WTC11 (cell line): Measurements from ENCODE around the gene SUPT3H. TPM values are rescaled to one million over a fixed set of nuclear protein-coding genes. Genes with fewer than 3 reads are reported as not detected.

Source experiments
- ATAC-seq: fragments of 200-7000 bp; cut with Tn5 transposase; 2 replicates; pipeline ENCODE4 v1.10.0; 2021; ENCODE audit warnings: mild to moderate bottlenecking, moderate library complexity
- CTCF ChIA-PET: fragments of 300-600 bp; sonication (Branson Sonifier 250); formaldehyde crosslinking; loops from one replicate; lab custom pipeline; 2021; ENCODE audit warnings: antibody characterized with exemption; lab: Charles Lee
- POLR2A ChIA-PET: fragments of 350-600 bp; sonication (Branson Sonifier 250); formaldehyde crosslinking; loops from one replicate; lab custom pipeline; 2021; ENCODE audit warnings: antibody characterized with exemption; lab: Charles Lee
- DNase-seq: peaks from one replicate; pipeline ENCODE4 v3.0.0; 2021; ENCODE audit warnings: low spot score
- H3K27ac Mint-ChIP-seq: 2 replicates; pipeline ENCODE4 v1.8.0; 2021; ENCODE audit warnings: mixed read lengths
- H3K27me3 Mint-ChIP-seq: 2 replicates; pipeline ENCODE4 v1.8.0; 2021; ENCODE audit warnings: low read depth, mild to moderate bottlenecking, moderate library complexity, mixed read lengths
- H3K36me3 Mint-ChIP-seq: 2 replicates; pipeline ENCODE4 v1.8.0; 2021; ENCODE audit warnings: mixed read lengths
- H3K4me1 Mint-ChIP-seq: 2 replicates; pipeline ENCODE4 v1.8.0; 2022; ENCODE audit warnings: mixed read lengths
- H3K4me3 Mint-ChIP-seq: 2 replicates; pipeline ENCODE4 v1.8.0; 2021; ENCODE audit warnings: mild to moderate bottlenecking, moderate library complexity, mixed read lengths
- H3K9me3 Mint-ChIP-seq: 2 replicates; pipeline ENCODE4 v1.8.0; 2021; ENCODE audit warnings: mixed read lengths
- ATF1 ChIP-seq: sonication (generic); formaldehyde crosslinking; IDR thresholded peaks from 2 replicates; pipeline ENCODE4 v1.8.1; 2023; ENCODE audit warnings: mild to moderate bottlenecking, moderate library complexity, missing genetic modification reagents
- ELF4 ChIP-seq: sonication (generic); formaldehyde crosslinking; IDR thresholded peaks from 2 replicates; pipeline ENCODE4 v1.8.1; 2022; ENCODE audit warnings: low read depth, mild to moderate bottlenecking, moderate library complexity, missing genetic modification reagents
- ESRRA ChIP-seq: sonication (generic); formaldehyde crosslinking; IDR thresholded peaks from 2 replicates; pipeline ENCODE4 v1.8.1; 2022; ENCODE audit warnings: mild to moderate bottlenecking, missing genetic modification reagents, borderline replicate concordance
- GABPB1 ChIP-seq: sonication (generic); formaldehyde crosslinking; IDR thresholded peaks from 2 replicates; pipeline ENCODE4 v1.8.1; 2023; ENCODE audit warnings: mild to moderate bottlenecking, missing genetic modification reagents
- GRHL2 ChIP-seq: fragments of 250-450 bp; sonication (Bioruptor Pico); IDR thresholded peaks from 2 replicates; pipeline ENCODE4 v1.8.0; 2022; ENCODE audit warnings: mild to moderate bottlenecking, moderate library complexity; ENCODE audit not compliant: insufficient replicate concordance, severe bottlenecking
- JAZF1 ChIP-seq: fragments of 250-450 bp; sonication (Bioruptor Pico); IDR thresholded peaks from 2 replicates; pipeline ENCODE4 v1.9.0; 2021; ENCODE audit warnings: moderate library complexity, mild to moderate bottlenecking, inconsistent platforms
- NFE2L1 ChIP-seq: sonication (generic); formaldehyde crosslinking; IDR thresholded peaks from 2 replicates; pipeline ENCODE4 v1.8.1; 2023; ENCODE audit warnings: missing genetic modification reagents
- NFYB ChIP-seq: sonication (generic); formaldehyde crosslinking; conservative IDR thresholded peaks from 2 replicates; pipeline ENCODE4 v1.8.0; 2022; ENCODE audit warnings: low read depth, missing genetic modification reagents
- RELA ChIP-seq: sonication (generic); formaldehyde crosslinking; IDR thresholded peaks from 2 replicates; pipeline ENCODE4 v1.8.1; 2022; ENCODE audit warnings: missing genetic modification reagents, mild to moderate bottlenecking, borderline replicate concordance
- SMAD4 ChIP-seq: sonication (generic); formaldehyde crosslinking; IDR thresholded peaks from 2 replicates; pipeline ENCODE4 v1.8.0; 2022; ENCODE audit warnings: mild to moderate bottlenecking, missing genetic modification reagents
- TEAD1 ChIP-seq: sonication (generic); formaldehyde crosslinking; IDR thresholded peaks from 2 replicates; pipeline ENCODE4 v1.8.0; 2022; ENCODE audit warnings: mild to moderate bottlenecking, missing genetic modification reagents
- TP53 ChIP-seq: sonication (generic); formaldehyde crosslinking; IDR thresholded peaks from 2 replicates; pipeline ENCODE4 v1.8.1; 2023; ENCODE audit warnings: mild to moderate bottlenecking, missing genetic modification reagents
- total RNA-seq: library from RNA; stranded (reverse); gene quantifications from 3 replicates; pipeline ENCODE4 v1.2.3, GENCODE V29; 2021
- TF ChIP-seq, protein P1 (sequence below): sonication (generic); formaldehyde crosslinking; IDR thresholded peaks from 2 replicates; pipeline ENCODE4 v1.8.1; 2023; ENCODE audit warnings: mild to moderate bottlenecking, missing genetic modification reagents
- TF ChIP-seq, protein P2 (sequence below): fragments of 250-450 bp; sonication (Bioruptor Pico); IDR thresholded peaks from 2 replicates; pipeline ENCODE4 v1.8.0; 2021; ENCODE audit warnings: mild to moderate bottlenecking
- TF ChIP-seq, protein P3 (sequence below): fragments of 250-450 bp; sonication (Bioruptor Pico); IDR thresholded peaks from 2 replicates; pipeline ENCODE4 v1.9.0; 2021; ENCODE audit warnings: mild to moderate bottlenecking, borderline replicate concordance
- TF ChIP-seq, protein P4 (sequence below): sonication (generic); formaldehyde crosslinking; IDR thresholded peaks from 2 replicates; pipeline ENCODE4 v1.8.0; 2022; ENCODE audit warnings: missing genetic modification reagents
- TF ChIP-seq, protein P5 (sequence below): sonication (generic); formaldehyde crosslinking; IDR thresholded peaks from 2 replicates; pipeline ENCODE4 v1.8.0; 2022; ENCODE audit warnings: mild to moderate bottlenecking, missing genetic modification reagents
- TF ChIP-seq, protein P6 (sequence below): sonication (generic); formaldehyde crosslinking; IDR thresholded peaks from 2 replicates; pipeline ENCODE4 v1.8.1; 2023; ENCODE audit warnings: mild to moderate bottlenecking, missing genetic modification reagents, moderate library complexity
- TF ChIP-seq, protein P7 (sequence below): sonication (generic); formaldehyde crosslinking; IDR thresholded peaks from 2 replicates; pipeline ENCODE4 v1.8.1; 2023; ENCODE audit warnings: mild to moderate bottlenecking, missing genetic modification reagents, moderate library complexity
- TF ChIP-seq, protein P8 (sequence below): sonication (generic); formaldehyde crosslinking; IDR thresholded peaks from 2 replicates; pipeline ENCODE4 v1.8.1; 2022; ENCODE audit warnings: mild to moderate bottlenecking, moderate library complexity, missing genetic modification reagents

SUPT3H gene
- total RNA-seq, 1 experiment from 2014 or later, result 15.3 TPM

DNA sequence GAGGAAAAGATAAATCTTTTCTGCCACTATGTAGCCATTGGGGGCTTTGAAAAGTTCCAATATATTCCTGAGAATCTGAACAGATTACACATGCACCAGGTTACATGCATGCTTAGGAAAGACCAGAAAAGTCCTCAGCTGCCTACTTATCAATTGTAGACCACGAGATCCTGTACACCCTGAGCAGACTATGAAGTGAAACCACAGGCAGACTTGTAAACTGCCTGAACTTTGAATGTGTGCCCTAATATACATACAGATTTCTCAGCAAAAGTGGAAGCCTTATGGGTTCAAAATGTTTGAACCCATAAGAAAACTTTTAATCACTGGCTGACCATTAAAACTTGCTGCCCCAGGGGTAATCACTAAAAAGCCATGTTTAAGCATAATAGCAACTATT lies 323.1 kb downstream of the SUPT3H start:
- DNase-seq (no peak), ATAC-seq (no peak)
- H3K36me3 Mint-ChIP-seq, result no peaks in the 10 kb centered on the region
- ChIA-PET POLR2A (no interaction called here), CTCF (no interaction called here)
- H3K9me3 Mint-ChIP-seq, result peaks cover under 1% of the 10 kb centered on the region; the same call in 1 of the 2 replicates
- H3K27me3 Mint-ChIP-seq, result no peaks in the 10 kb centered on the region
- no peak overlapping the region for H3K27ac Mint-ChIP-seq
- TF ChIP-seq NFE2L1 (CRISPR knock-in tag), result no peak
- no peak for TF ChIP-seq ATF1 (CRISPR knock-in tag)
- TF ChIP-seq, protein P1, sequence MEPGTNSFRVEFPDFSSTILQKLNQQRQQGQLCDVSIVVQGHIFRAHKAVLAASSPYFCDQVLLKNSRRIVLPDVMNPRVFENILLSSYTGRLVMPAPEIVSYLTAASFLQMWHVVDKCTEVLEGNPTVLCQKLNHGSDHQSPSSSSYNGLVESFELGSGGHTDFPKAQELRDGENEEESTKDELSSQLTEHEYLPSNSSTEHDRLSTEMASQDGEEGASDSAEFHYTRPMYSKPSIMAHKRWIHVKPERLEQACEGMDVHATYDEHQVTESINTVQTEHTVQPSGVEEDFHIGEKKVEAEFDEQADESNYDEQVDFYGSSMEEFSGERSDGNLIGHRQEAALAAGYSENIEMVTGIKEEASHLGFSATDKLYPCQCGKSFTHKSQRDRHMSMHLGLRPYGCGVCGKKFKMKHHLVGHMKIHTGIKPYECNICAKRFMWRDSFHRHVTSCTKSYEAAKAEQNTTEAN (CRISPR knock-in tag), result no peak
- no peak for TF ChIP-seq TP53 (CRISPR knock-in tag)
- TF ChIP-seq, protein P2, sequence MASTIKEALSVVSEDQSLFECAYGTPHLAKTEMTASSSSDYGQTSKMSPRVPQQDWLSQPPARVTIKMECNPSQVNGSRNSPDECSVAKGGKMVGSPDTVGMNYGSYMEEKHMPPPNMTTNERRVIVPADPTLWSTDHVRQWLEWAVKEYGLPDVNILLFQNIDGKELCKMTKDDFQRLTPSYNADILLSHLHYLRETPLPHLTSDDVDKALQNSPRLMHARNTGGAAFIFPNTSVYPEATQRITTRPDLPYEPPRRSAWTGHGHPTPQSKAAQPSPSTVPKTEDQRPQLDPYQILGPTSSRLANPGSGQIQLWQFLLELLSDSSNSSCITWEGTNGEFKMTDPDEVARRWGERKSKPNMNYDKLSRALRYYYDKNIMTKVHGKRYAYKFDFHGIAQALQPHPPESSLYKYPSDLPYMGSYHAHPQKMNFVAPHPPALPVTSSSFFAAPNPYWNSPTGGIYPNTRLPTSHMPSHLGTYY (CRISPR knock-in tag), result no peak
- TF ChIP-seq, protein P3, sequence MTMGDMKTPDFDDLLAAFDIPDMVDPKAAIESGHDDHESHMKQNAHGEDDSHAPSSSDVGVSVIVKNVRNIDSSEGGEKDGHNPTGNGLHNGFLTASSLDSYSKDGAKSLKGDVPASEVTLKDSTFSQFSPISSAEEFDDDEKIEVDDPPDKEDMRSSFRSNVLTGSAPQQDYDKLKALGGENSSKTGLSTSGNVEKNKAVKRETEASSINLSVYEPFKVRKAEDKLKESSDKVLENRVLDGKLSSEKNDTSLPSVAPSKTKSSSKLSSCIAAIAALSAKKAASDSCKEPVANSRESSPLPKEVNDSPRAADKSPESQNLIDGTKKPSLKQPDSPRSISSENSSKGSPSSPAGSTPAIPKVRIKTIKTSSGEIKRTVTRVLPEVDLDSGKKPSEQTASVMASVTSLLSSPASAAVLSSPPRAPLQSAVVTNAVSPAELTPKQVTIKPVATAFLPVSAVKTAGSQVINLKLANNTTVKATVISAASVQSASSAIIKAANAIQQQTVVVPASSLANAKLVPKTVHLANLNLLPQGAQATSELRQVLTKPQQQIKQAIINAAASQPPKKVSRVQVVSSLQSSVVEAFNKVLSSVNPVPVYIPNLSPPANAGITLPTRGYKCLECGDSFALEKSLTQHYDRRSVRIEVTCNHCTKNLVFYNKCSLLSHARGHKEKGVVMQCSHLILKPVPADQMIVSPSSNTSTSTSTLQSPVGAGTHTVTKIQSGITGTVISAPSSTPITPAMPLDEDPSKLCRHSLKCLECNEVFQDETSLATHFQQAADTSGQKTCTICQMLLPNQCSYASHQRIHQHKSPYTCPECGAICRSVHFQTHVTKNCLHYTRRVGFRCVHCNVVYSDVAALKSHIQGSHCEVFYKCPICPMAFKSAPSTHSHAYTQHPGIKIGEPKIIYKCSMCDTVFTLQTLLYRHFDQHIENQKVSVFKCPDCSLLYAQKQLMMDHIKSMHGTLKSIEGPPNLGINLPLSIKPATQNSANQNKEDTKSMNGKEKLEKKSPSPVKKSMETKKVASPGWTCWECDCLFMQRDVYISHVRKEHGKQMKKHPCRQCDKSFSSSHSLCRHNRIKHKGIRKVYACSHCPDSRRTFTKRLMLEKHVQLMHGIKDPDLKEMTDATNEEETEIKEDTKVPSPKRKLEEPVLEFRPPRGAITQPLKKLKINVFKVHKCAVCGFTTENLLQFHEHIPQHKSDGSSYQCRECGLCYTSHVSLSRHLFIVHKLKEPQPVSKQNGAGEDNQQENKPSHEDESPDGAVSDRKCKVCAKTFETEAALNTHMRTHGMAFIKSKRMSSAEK, result no peak
- TF ChIP-seq, protein P4, sequence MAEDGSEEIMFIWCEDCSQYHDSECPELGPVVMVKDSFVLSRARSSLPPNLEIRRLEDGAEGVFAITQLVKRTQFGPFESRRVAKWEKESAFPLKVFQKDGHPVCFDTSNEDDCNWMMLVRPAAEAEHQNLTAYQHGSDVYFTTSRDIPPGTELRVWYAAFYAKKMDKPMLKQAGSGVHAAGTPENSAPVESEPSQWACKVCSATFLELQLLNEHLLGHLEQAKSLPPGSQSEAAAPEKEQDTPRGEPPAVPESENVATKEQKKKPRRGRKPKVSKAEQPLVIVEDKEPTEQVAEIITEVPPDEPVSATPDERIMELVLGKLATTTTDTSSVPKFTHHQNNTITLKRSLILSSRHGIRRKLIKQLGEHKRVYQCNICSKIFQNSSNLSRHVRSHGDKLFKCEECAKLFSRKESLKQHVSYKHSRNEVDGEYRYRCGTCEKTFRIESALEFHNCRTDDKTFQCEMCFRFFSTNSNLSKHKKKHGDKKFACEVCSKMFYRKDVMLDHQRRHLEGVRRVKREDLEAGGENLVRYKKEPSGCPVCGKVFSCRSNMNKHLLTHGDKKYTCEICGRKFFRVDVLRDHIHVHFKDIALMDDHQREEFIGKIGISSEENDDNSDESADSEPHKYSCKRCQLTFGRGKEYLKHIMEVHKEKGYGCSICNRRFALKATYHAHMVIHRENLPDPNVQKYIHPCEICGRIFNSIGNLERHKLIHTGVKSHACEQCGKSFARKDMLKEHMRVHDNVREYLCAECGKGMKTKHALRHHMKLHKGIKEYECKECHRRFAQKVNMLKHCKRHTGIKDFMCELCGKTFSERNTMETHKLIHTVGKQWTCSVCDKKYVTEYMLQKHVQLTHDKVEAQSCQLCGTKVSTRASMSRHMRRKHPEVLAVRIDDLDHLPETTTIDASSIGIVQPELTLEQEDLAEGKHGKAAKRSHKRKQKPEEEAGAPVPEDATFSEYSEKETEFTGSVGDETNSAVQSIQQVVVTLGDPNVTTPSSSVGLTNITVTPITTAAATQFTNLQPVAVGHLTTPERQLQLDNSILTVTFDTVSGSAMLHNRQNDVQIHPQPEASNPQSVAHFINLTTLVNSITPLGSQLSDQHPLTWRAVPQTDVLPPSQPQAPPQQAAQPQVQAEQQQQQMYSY (CRISPR knock-in tag), result no peak
- TF ChIP-seq, protein P5, sequence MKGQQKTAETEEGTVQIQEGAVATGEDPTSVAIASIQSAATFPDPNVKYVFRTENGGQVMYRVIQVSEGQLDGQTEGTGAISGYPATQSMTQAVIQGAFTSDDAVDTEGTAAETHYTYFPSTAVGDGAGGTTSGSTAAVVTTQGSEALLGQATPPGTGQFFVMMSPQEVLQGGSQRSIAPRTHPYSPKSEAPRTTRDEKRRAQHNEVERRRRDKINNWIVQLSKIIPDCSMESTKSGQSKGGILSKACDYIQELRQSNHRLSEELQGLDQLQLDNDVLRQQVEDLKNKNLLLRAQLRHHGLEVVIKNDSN (CRISPR knock-in tag), result no peak
- TF ChIP-seq, protein P6, sequence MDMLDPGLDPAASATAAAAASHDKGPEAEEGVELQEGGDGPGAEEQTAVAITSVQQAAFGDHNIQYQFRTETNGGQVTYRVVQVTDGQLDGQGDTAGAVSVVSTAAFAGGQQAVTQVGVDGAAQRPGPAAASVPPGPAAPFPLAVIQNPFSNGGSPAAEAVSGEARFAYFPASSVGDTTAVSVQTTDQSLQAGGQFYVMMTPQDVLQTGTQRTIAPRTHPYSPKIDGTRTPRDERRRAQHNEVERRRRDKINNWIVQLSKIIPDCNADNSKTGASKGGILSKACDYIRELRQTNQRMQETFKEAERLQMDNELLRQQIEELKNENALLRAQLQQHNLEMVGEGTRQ, result no peak
- no peak for TF ChIP-seq SMAD4 (CRISPR knock-in tag)
- TF ChIP-seq ELF4, result no peak
- TF ChIP-seq RELA (CRISPR knock-in tag), result no peak
- TF ChIP-seq, protein P7, sequence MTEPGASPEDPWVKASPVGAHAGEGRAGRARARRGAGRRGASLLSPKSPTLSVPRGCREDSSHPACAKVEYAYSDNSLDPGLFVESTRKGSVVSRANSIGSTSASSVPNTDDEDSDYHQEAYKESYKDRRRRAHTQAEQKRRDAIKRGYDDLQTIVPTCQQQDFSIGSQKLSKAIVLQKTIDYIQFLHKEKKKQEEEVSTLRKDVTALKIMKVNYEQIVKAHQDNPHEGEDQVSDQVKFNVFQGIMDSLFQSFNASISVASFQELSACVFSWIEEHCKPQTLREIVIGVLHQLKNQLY (CRISPR knock-in tag), result no peak
- TF ChIP-seq GRHL2, result no peak
- TF ChIP-seq JAZF1 (CRISPR knock-in tag), result no peak
- TF ChIP-seq TEAD1, result no peak
- no peak for TF ChIP-seq GABPB1 (CRISPR knock-in tag)
- TF ChIP-seq, protein P8, sequence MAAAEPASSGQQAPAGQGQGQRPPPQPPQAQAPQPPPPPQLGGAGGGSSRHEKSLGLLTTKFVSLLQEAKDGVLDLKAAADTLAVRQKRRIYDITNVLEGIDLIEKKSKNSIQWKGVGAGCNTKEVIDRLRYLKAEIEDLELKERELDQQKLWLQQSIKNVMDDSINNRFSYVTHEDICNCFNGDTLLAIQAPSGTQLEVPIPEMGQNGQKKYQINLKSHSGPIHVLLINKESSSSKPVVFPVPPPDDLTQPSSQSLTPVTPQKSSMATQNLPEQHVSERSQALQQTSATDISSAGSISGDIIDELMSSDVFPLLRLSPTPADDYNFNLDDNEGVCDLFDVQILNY (CRISPR knock-in tag), result no peak
- no peak for TF ChIP-seq NFYB (CRISPR knock-in tag)
- no peak for TF ChIP-seq ESRRA (CRISPR knock-in tag)
- no peak overlapping the region for H3K4me3 Mint-ChIP-seq
- peaks cover 31% of the 10 kb centered on the region for H3K4me1 Mint-ChIP-seq
